ENCODE measurements around the gene TCEAL1.
"Not testable (repeated sequence)": the region's sequence is repeated elsewhere in the genome, so short reads cannot be mapped to it uniquely, and the experiment has no call there.

The TCEAL1 gene, protein sequence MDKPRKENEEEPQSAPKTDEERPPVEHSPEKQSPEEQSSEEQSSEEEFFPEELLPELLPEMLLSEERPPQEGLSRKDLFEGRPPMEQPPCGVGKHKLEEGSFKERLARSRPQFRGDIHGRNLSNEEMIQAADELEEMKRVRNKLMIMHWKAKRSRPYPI

DNA sequence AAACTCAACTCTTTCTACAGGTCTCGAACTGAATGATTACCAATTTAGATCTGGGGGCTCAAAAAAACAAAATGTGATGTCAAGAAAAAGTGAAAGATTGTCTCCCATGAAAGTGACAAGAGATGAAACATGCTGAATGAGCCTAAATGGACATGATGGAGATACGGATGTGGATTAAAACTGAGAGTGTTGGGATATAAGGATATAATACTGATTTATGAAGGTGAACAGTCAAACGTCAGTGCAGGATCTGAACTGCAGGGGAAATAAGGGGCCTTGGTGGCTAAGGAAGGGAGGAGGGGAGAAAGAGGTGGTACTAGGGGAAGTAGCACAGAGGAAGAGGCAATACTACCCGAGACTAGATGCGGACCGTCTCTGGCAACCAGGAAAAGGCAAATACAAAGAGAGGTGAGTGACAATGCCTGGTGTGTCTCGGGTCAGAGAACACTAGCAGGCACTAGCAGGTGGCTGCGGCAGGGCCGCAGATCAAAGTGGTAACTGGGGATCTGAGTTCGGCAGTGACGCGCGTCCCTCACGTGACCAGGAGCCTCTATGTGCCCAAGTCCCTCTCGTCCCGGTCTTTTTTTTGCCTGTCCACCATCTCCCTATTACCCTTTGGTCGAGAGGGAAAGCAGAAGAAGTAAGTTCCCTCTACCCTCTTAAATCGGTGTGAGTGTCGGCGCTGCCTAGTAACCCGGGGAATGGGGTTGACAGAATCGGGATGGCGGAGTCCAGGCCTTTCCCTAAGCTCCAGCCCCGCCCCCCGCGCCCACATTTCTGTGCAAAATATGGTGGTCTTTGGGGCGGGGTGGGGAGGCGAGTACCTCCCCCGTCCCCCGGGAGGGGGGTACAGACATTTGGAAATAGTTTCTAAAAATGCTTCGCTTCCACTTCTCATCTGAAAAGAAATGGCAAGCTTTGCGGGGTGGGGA lies at the start of gene TCEAL1:
TSS of gene TCEAL1 (plus strand) at position 590 of the 932 bp plus-strand sequence. CDS start 942 bp downstream, outside the sequence.
- peak; percentile 23 for DNase-seq

DNA sequence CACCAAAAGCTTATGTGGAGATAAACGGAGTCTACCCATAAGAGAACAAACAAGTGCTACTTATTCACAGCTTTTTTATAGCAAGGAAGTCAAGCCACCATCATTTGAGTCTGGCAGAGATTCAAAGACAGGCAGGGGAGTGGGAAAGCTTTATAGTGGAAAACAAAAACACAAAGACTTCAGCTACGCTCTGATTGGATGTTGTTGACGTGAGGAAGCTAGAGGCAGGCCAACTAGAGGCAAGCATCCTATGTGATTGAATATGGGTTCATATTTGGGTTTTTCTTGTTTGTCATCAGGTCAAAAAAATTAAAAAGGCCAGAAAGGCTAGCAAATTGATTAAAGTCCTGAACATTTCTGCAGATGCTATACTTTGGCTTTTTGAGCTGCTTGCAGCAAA lies 44.2 kb upstream of the TCEAL1 start:
- no peak for DNase-seq

DNA sequence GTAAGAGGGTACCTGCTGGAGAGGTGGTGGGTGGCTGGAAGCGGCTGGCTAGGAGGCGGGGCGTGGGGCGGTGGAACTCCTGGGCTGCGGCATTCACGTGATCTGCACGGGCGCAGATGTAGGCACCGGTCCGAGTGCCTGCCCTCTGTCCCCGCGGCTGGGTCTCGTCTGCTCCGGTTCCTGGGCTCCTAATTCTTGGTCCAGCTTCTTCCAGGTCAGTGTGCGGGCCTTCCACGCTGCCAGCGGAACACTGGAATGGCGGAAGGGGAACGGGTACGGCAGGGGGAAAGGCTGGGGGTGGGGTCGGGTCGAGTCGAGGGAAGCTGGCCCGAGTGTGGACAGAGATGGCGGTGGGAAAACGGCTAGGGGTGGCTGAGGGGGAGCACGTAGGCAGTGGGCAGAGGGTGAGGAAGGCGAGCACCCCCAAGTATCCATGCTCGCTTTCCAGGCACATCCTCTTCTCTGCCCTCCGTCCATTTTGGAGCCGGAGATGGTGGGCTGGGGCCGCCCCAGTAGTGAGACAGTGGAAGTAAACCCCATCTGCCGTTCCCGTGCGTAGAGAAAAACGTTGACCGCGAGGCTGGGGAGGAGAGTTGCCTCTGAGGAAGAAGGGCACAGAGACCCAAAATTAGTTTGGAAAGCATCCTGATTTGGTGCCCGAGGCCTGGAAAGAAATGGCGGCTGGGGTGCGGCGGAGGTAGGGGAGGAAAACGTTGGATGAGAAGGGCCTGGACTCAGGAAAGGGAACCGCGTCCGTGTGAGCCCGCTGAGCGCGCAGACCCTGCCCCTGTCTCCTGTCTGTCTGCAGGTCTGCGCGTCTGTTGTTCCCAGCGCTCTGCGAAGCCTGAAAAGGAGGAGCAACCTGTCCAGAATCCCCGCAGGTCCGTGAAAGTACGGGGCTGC lies 43.1 kb upstream of the TCEAL1 start, which contains the start of gene TCEAL4:
TSS of gene TCEAL4 (plus strand) at position 105 of the 903 bp plus-strand sequence. CDS start 1,161 bp downstream, outside the sequence.
- peak; percentile 22 for DNase-seq

DNA sequence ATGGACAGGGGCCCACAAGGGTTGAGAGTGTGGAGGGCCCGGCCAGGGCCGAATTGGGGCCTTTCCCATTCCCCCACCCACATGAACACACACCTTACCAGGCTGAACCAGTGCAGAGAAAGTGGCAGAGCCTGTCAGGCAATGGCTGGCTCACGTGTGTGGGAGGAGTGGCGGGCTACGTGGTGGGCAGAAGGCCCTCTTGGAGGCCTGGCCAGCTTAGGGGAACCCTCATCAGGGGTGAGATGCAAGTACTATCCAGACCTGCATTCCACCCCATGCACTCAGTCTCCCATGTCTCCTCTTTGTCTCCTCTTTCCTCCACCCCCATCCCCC lies 42.5 kb upstream of the TCEAL1 start:
- DNase-seq = no peak

DNA sequence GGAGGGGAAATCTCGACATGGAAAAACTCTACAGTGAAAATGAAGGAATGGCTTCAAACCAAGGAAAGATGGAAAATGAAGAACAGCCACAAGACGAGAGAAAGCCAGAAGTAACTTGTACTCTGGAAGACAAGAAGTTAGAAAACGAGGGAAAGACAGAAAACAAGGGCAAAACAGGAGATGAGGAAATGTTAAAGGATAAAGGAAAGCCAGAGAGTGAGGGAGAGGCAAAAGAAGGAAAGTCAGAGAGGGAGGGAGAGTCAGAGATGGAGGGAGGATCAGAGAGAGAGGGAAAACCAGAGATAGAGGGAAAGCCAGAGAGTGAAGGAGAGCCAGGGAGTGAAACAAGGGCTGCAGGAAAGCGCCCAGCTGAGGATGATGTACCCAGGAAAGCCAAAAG lies 42.1 kb upstream of the TCEAL1 start:
- DNase-seq = no peak

DNA sequence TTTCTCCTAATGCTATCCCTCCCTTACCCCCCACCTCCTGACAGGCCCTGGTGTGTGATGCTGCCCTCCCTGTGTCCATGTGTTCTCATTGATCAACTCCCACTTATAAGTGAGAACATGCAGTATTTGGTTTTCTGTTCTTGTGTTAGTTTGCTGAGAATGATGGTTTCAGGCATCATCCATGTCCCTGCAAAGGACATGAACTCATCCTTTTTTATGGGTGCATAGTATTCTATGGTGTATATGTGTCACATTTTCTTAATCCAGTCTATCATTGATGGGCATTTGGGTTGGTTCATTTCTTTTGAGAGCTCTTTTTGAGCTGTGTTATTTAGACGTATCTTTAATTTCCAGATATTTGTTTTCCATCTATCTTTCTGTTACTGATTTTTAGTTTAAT lies 36.5 kb upstream of the TCEAL1 start:
- not testable (repeated sequence) for DNase-seq

DNA sequence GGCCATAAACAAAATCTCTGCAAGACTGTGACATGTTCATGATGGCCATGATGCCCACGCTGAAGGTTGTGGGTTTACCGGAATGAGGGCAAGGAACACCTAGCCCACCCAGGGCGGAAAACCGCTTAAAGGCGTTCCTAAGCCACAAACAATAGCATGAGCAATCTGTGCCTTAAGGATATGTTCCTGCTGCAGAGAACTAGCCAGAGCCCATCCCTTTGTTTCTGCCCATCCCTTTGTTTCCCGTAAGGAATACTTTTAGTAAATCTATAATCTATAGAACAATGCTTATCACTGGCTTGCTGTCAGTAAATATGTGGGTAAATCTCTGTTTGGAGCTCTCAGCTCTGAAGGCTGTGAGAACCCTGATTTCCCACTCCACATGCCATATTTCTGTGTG lies 33.6 kb upstream of the TCEAL1 start:
- DNase-seq = not testable (repeated sequence)

DNA sequence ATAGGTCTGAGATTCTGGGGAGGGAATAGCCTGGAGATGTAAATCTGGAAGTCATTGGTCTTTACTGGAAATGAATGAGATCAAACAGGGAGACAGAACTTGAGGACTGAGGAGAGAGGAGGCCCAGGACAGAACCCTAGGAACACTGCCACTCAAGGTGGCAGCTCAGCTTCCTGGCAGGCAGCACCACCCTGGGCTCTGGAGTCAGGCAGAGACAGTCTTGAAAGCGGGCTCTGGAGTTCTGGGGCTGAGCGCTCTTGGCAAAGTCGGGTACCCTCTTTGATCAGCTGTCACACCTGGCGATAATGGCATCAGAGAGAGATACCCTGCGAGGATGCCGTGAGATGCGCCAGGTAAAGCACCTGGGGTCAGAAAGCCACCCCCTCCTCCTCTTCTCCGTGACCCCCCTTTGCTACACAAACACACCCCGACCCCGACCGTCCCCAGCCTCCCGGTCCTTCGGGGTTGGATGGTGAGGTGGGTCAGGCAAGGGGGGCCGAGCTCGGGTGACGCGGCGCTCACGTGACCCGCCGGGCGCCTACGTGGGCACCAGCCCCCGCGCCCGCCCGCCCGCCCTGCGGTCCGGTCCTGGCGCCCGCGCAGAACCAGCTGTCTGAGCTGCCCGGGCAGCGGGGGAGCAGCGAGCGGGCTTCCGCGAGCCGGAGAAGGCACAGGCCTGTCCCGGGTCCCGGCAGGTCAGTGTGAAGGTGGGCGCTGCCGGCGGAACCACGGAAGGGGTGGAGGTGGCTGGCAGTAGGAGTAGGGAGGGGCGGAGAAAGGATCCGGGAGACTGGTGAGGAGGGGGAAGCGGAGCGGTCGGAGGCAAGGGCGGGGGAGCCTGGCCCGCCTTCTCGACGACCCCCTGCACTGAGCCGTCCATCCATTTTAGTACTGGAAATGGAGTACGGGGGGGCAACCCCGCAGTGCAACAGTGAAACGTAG lies 21.1 kb upstream of the TCEAL1 start, which contains the start of gene TCEAL3:
TSS of gene TCEAL3 (plus strand) at position 600 of the 942 bp plus-strand sequence. CDS start 1,102 bp downstream, outside the sequence.
- peak; percentile 62 for DNase-seq

DNA sequence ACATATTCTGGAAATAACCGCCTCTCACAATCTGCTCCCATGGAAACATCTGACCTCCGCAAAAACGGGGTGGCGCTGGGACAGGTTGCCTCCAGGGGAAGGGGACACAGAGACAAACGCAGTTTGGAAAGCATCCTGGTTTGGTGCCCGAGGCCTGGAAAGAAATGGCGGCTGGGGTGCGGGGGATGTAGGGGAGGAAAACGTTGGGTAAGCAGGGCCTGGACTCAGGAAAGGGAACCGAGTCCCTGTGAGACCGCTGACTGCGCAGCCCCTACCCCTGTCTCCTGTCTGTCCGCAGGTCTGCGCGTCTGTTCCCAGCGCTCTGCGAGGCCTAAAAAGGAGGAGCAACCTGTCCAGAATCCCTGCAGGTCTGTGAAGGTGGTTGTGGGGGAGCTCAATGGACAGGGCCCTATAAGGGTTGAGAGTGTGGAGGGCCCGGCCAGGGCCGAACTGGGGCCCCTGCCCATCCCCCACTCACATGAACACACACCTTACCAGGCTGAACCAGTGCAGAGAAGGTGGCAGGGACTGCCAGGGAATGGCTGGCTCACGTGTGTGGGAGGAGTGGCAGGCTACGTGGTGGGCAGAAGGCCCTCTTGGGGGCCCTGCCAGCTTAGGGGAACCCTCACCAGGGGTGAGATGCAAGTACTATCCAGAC lies 20.3 kb upstream of the TCEAL1 start:
- DNase-seq = no peak

DNA sequence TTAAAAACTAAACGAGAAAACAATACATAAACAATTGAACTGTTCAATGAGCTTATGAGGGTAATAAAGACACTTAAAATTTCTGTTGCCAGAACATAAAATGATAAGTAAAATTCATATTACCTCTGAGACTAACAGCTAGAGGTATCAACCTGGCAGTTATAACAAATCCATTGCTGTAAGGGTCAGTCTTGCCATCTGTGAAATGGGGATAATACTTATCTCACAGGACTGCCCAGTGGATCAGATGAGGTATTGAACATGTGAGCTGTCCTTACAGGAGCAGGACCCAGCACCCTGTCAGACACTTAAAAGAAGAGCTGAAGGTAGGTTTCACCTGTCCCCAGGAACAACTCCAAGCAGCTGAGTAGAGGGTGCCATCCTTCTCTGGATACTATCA lies 18.5 kb upstream of the TCEAL1 start:
- no peak for DNase-seq

DNA sequence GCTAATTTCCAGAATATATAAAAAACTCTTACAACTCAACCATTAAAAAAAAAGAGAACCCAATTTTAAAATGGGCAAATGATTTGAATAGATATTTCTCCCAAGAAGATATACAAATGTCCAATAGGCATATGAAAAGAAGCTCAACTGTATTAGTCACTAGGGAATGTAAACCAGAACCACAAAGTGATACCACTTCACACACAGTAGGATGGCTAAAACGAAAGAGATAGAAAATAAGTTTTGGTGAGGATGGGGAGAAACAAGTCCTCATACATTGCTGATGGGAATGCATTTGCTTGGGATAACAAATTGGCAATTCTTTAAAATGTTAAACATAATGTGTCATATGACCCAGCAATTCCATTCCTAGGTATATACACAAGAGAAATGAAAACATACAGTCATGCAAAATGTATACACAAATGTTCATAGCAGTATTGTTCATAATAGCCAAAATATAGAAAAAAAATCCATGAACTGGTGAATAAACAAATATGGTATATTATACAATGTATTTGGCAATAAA lies 15.3 kb upstream of the TCEAL1 start:
- DNase-seq = no peak

DNA sequence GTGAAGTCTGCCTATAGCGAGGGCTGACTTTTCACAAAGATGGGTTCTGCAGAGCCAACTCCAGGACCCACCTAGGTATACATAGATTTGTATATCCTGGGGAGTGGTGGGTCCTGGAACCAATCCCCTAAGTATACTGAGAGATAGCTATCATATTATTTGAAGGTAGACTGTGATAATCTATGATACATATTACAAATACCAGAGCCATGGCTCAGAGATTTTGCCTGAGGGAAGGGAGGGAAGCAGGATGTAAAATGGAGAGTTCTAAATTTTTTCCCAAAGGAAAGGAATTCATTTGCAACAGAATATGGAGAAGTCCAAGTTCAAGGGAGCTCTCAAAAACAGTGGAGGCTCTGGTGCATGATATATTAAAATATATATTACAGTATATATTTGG lies 13.8 kb upstream of the TCEAL1 start:
- DNase-seq = no peak

DNA sequence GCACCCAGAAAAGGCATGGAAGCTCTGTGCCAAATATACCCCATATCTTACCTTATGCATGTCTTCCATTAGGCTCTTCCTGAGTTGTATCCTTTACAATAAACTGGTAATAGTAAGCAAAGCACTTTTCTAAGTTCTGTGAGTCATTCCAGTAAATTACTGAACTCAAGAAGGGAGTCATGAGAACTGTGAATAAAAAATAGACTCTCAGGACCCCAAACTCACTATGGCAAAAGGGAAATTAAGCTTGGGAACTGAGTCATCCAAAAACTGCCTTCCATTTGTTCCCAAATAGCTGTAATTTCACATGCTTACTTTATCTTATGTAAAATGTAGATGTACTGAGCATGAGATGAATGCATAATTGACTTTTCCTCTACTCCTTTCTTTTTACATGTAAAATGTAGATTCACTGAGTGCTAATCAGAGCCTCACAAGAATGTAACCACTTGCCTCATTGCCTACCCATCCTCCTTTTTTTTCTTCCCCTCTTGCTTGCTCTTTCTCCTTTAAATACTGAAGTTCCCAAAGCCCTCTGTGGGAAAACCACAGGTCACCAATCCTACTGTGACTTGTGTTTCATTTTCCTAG lies 12.9 kb upstream of the TCEAL1 start:
- no peak for DNase-seq

DNA sequence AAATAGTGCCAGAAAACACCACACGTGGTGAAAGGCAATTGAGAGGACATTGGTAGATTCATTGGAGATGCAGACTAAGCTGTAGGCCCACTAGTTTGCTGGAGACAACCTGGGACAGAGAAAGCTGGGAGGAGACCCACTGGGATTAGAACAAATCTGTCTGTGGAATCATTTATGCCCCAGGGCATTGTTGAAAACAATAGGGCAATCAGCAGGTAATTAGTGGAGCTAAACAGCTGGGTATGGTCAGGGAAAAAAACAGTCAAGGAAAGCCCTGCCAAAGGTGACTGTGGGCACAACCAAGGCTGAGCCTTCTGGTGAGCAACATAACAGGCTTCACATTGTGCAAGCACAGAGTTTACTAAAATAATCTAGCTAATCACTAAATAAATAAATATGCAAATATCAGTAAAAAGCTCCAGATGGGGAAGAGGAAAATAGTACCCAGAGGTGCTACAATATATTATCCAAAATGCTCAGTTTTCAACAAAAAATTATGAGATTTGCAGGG lies 12.0 kb upstream of the TCEAL1 start:
- DNase-seq = no peak

DNA sequence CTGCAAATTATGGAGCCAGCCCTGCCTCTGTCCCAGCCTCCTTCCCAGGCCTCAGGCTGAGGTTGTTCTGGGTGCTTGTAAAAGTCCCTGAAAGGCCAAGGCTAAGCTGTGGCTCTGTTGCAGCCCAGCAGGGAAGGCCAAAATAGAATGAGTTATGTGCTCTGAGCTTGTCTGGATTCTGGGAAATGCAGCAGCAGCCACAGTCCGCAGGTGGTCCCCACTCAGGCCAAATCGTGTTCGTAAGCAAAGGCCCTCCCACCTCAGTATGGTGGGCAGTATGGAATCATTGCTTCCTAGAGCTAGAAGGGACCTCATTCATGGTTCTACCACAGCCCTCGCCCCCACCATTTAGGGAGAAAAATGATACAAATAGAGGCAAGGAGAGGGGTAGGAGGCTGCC lies 4.7 kb upstream of the TCEAL1 start:
- no peak for DNase-seq

DNA sequence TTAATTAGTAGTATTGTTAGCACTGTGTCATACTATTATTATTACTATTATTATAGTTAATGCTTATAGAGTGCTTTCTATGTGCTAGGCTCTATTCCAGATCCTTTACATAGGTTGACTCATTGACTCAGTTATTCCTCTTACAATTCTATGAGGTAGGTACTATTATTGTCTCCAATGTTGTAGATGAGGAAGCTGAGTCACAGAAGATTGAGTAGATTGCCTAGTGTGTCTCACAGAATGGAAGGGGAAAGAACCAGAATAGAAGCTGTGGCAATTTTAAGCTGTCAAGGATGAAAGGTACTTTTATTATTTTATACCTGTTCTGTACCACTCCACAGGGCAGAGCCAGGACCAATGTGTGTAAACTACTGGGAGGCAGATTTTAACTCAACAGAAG lies 1.9 kb upstream of the TCEAL1 start:
- DNase-seq = no peak

DNA sequence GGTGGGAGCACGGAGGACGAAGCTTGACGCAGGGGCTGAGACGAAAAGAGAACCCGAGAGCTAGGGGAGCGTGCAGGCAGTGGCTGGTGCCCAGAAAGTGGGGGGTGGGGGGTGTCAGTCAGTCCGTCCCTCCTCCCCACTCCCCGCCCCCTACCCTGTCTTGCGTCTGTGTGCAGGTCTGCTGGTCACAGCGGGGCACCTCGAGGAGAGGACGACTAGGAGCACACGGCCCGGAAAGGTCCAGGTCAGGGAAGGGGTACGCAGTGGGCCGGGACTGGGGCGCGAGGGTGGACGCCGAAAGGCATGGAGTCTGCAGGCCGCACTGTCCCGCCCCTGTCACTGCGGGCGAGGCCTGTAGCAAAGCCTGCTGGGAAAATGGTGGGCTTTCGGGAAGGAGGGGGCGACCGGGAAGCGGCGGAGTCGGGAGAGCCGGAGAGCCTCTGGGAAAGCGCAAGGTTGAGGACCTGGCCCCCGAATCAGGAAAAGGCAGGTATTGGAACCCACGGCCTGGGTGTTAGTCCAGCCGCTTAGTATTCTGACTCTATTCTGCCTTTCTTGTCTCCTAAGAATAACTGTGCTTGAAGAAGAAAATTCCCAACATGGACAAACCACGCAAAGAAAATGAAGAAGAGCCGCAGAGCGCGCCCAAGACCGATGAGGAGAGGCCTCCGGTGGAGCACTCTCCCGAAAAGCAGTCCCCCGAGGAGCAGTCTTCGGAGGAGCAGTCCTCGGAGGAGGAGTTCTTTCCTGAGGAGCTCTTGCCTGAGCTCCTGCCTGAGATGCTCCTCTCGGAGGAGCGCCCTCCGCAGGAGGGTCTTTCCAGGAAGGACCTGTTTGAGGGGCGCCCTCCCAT lies 769 bp downstream of the TCEAL1 start:
- DNase-seq = peak; percentile 51

DNA sequence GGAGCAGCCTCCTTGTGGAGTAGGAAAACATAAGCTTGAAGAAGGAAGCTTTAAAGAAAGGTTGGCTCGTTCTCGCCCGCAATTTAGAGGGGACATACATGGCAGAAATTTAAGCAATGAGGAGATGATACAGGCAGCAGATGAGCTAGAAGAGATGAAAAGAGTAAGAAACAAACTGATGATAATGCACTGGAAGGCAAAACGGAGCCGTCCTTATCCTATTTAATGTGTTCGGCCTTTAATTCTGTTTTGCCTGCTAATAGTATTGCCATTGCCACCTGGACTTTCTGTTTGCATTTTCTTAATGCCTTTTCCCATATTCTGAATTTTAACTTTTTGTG lies 1.4 kb downstream of the TCEAL1 start:
- DNase-seq = no peak

DNA sequence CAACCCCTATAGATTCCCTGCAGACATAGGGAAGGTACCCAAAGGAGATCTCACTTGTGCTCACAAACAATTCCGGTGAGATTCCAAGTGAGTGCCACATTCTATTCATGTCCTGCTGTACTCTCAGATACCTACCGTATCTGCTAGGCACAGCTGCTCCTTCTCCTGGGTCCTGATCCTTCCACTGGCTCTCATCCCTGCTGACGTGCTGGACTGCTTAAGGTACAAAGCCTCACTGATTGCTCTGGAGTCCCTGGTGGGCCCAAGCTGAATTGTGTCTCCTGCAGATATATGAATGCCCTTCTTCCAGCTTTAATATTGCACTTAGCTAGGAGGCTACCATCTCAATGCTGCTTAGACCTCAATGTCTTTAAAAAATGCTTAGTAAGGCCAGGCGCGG lies 2.4 kb downstream of the TCEAL1 start:
- DNase-seq = no peak

DNA sequence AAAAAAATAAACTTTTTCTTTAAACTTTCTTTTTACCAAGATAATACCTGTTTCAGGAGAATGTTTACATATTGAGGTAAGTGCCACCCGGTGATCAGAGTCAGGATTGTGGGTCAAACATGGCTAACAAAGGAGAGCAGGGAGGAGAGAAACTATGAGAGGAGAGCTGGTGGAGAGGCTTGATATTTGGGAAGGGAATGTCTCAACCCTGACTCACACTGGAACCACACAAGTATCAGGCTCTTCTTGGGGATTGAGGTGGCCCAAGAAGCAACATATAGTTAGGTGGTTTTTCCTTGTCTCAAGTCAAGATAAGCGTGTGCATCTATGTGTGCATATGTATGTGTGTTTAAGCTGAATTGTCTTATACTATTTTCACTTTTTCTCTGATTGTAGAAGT lies 6.7 kb downstream of the TCEAL1 start:
- no peak for DNase-seq
